ENCODE data around the gene ADGRV1.

Gene ADGRV1

DNA sequence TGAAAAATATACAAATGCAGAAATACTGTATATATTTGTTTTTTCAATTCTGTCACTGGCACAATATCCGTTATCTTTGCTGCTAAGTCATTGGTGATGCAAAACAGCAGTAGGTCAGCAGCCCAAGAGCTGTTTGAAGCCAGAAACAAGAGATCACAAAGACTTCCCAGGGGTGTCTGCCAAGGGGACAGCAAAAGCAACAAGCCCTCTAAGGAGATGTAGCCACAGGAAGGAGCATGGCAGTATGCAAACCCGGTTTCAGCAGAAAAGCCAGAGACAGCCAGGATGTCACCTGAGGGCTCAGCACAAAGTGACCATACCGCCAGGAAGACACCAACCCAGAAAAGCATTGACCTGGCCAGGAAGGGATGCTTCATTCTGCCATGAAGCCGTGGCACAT, 583.0 kb downstream of the ADGRV1 start:
- TF ChIP-seq CTCF (IDR thresholded peaks at IDR 0.05; ENCODE audit: low read depth, low read length) = no peak
- no peak for DNase-seq (ENCODE audit: extremely low read depth, low read depth)

DNA sequence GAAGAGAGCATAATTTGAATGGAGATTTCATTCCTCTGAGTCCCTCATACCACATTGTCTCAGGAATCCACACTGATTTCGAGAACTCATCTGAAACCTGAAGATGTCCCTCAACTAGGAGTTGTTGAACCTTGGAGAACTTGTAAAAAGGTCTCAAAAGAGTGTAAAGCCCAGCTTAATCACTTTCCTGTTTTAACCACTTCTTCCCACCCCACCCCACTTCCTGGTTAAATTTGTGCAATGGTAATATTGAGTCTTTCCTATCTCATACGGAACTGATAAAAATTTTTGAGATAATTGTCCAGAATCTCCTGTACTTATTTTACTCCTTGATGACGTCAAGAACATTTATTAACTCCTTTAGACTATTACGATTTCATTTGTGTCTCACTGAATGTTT, 583.8 kb downstream of the ADGRV1 start:
- TF ChIP-seq CTCF (IDR thresholded peaks at IDR 0.05; ENCODE audit: low read depth, low read length) = no peak
- no peak for DNase-seq (ENCODE audit: extremely low read depth, low read depth)

DNA sequence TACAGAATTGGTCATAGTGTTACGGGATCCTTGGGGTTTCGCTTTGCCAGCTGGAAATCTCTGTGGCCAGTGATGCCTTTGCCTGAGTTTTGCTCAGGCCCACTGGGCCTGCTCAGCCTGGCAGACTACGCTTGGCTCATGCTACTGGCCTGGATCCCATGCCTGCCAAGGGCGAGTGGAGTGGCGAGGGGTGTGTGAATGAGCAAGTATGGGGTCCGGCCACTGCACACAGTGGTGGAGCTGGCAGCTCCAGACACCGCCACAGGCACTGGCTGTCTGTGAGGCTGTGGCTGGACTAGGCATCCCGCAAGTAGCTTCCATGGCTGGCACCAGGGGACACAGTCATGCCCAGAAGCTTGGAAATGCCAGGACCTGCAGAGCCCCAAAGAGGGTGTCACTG, 584.2 kb downstream of the ADGRV1 start:
- no peak for TF ChIP-seq CTCF (IDR thresholded peaks at IDR 0.05; ENCODE audit: low read depth, low read length)
- no peak for DNase-seq (ENCODE audit: extremely low read depth, low read depth)

- no peak for DNase-seq (ENCODE audit: extremely low read depth, low read depth)
- TF ChIP-seq CTCF (IDR thresholded peaks at IDR 0.05; ENCODE audit: low read depth, low read length) = no peak
Measured at GRCh38 chr5:91143840-91144239, 585.2 kb downstream of the ADGRV1 start.

DNA sequence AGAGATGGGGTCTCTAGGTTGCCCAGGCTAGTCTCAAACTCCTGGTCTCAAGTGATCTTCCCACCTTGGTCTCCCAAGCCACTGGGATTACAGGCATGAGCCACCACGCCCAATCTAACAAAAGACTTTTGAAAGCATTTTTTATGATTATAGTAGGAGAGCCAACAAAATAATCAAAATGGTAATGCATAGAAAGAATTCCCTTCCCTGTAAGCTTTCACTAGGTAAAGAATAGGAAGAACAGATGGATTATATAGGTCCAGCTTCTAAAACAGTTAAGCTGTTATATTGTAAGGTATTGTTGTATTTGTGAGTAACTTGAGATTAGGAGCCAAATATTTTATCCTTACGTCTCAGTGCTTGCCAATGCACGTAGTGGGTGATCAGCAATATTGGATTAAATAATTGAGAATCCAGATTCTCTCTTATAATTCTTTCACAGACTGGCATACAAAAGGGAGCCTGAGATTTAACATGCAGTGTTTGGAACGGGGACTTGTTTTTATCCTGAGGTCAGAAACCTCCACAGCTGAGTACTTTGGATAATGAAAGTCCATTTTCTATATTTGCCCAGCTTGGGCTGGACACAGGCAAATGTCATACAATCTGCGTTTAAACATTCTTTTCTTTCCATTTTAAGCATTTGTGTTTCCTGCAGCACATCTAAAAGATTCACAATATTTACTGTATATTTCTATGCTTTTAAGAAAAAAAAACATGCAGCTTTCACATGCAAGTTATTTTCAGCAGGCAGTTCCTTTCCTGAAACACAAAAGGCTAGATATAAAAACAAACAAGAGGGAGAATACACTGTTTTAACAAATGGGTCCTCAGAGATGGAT, 586.1 kb downstream of the ADGRV1 start:
- no peak for TF ChIP-seq CTCF (IDR thresholded peaks at IDR 0.05; ENCODE audit: low read depth, low read length)
- DNase-seq (ENCODE audit: extremely low read depth, low read depth) = no peak

DNA sequence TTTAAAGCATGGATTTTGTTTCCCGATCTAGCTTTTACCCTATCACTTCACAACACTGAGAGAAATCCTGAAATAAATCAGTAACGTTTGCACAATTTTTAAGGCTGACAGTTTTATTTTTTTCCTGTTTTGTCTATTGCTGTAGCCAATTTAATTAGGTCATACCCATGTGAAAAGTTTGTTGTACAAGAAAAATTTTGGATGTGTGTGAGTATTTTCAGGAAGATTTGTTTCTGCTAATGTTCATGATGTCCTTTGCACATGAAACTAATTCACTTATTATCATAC, 586.7 kb downstream of the ADGRV1 start:
- TF ChIP-seq CTCF (IDR thresholded peaks at IDR 0.05; ENCODE audit: low read depth, low read length) = no peak
- DNase-seq (ENCODE audit: extremely low read depth, low read depth) = no peak

GRCh38 chr5:91146230-91146629, 587.6 kb downstream of the ADGRV1 start:
- DNase-seq (ENCODE audit: extremely low read depth, low read depth) = no peak
- no peak for TF ChIP-seq CTCF (IDR thresholded peaks at IDR 0.05; ENCODE audit: low read depth, low read length)

Data from AG09319 (cell line).